Measurements from ENCODE around the gene NKD1. TPM values are rescaled to one million over a fixed set of nuclear protein-coding genes. Genes with fewer than 3 reads are reported as not detected.

Gene NKD1
- total and polyA plus RNA-seq, 2 of the 8 experiments (the other 6 are each of a cell fraction or from before 2014, with no cell fraction given) = 0.70 to 4.5 TPM

DNA sequence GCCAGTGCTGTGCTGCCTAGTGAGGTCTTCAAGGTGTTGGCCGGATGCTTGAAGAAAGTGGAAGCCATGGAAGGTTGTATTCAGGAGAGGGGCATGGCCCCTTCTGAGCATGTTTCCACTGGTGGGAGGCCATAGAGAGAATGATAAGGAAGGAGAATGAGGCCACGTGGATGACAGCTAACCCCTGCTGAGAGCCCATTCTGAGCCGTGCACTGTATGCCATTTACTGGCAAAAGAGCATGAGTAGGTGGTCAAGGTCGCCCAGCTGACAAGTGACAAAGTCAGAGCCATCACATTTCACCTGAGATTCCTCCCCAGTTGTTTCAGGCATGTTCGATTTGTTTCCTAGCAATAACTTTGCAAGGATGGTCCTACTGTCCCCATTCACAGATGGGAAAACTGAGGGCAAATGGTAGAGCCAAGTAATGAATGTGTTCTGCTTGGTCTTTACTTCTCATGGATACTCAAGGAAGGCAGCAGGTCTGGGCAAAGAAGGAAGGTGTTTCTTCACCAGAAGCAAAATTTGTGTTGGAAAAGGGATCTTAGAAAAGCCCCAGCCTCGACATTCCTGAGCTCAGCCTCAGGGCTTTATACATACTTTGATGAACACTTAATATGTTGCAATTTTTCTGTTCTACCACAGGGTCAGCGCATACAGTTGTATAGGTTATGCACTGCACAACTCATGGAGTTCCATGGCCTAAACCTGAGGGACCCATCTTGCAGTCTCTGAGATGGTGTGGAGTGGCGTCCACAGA, 10.5 kb upstream of the NKD1 start:
- no peaks in the 10 kb centered on the region for H3K79me1 ChIP-seq (ENCODE audit: low read depth, low read length)
- TF ChIP-seq KDM4A (IDR thresholded peaks at IDR 0.05; ENCODE audit: low read depth, low read length, severe bottlenecking) = no peak
- no peak for TF ChIP-seq TAF1 (IDR thresholded peaks at IDR 0.05; ENCODE audit: low read depth, low read length)
- TF ChIP-seq CTBP2 (IDR thresholded peaks at IDR 0.05; ENCODE audit: borderline replicate concordance, insufficient read depth, insufficient read length, low read length) = no peak
- H3K36me3 ChIP-seq (ENCODE audit: control insufficient read depth in 2 of 4, insufficient read depth in 4 of 4, low read length in 3 of 4) = no peaks in the 10 kb centered on the region
- no peaks in the 10 kb centered on the region; a peak in 1 of 7 replicates for H3K27me3 ChIP-seq (replicated peaks in 1 of 4; ENCODE audit: control insufficient read depth in 3 of 4, extremely low read depth in 1 of 4, insufficient read depth in 3 of 4, low read length in 3 of 4)
- no peak overlapping the region for H4K5ac ChIP-seq (ENCODE audit: insufficient read length, low read depth, low read length)
- no peaks in the 10 kb centered on the region; a peak in 1 of 4 replicates for H3K9me3 ChIP-seq (ENCODE audit: insufficient read depth in 2 of 2, low read depth in 1 of 2, low read length in 1 of 2)
- no peaks in the 10 kb centered on the region for H3K79me2 ChIP-seq (ENCODE audit: control insufficient read depth in 1 of 2, insufficient read depth in 2 of 2, low read length in 2 of 2)
- H2BK120ac ChIP-seq (replicated peaks; ENCODE audit: low read depth, low read length) = no peak overlapping the region
- no peaks in the 10 kb centered on the region for H3K23me2 ChIP-seq (ENCODE audit: low read depth, low read length)
- H3K18ac ChIP-seq (ENCODE audit: extremely low read depth, low read length) = no peak overlapping the region
- H3K56ac ChIP-seq (replicated peaks; ENCODE audit: insufficient read length, low read depth, low read length) = no peak overlapping the region
- 82% methylated on average over 8 of the region's 8 CpGs; no CpG with 5 or more reads in 1 of the 2 experiments for WGBS, 2 experiments (ENCODE audit: extremely low coverage in 1 of 2, insufficient coverage in 1 of 2, insufficient read length in 1 of 2, insufficient replicate concordance in 2 of 2, low coverage in 1 of 2, low lambda C conversion rate in 2 of 2, missing lambda C conversion rate in 1 of 2)
- no peak overlapping the region for H3K14ac ChIP-seq (ENCODE audit: insufficient read length)
- no peak overlapping the region for H2AFZ ChIP-seq (ENCODE audit: low read length)
- H3K4ac ChIP-seq (replicated peaks; ENCODE audit: insufficient read length, low read depth, low read length) = no peak overlapping the region
- no peak overlapping the region for H2BK20ac ChIP-seq (ENCODE audit: low read length)
- H3K4me2 ChIP-seq (ENCODE audit: insufficient read depth in 1 of 2, low read depth in 2 of 2, low read length in 2 of 2) = no peak overlapping the region
- H2BK12ac ChIP-seq (ENCODE audit: low read depth, low read length) = no peak overlapping the region
- no peak for FAIRE-seq
- POLR2A ChIA-PET (ENCODE audit: partially characterized antibody) = no interaction called here
- peaks cover 0 to 7% (median 2%) of the 10 kb centered on the region in 4 experiments; a peak in 4 of 7 replicates for H3K4me1 ChIP-seq (replicated peaks in 1 of 4; ENCODE audit: control insufficient read depth in 3 of 4, insufficient read depth in 4 of 4, low read length in 3 of 4)
- no peak overlapping the region for H2BK5ac ChIP-seq (ENCODE audit: low read depth, low read length)
- H3K9ac ChIP-seq (replicated peaks in 1 of 4; ENCODE audit: extremely low read depth in 1 of 4, low read depth in 3 of 4, low read length in 3 of 4) = no peak overlapping the region; a peak in 1 of 7 replicates
- no peak overlapping the region for H2BK15ac ChIP-seq (ENCODE audit: low read length)
- H2AK5ac ChIP-seq (ENCODE audit: low read depth, low read length) = no peak overlapping the region
- H3K27ac ChIP-seq (ENCODE audit: low read depth, low read length) = no peak overlapping the region
- H3K23ac ChIP-seq (ENCODE audit: insufficient read length) = no peak overlapping the region
- no peak overlapping the region for H3K4me3 ChIP-seq (ENCODE audit: extremely low read depth in 1 of 4, insufficient read depth in 2 of 4, low read depth in 3 of 4, low read length in 4 of 4)
- peak overlapping the region; percentile 31; the same call in 1 of the 2 replicates for H4K8ac ChIP-seq (ENCODE audit: extremely low read depth, insufficient read depth, low read length)
- DNase-seq (ENCODE audit: low read depth in 1 of 2, low spot score in 2 of 2) = no peak
- H4K91ac ChIP-seq (replicated peaks; ENCODE audit: insufficient read length, low read length) = no peak overlapping the region
- no peaks in the 10 kb centered on the region for H4K20me1 ChIP-seq (replicated peaks in 1 of 2; ENCODE audit: control insufficient read depth in 1 of 2, insufficient read depth in 2 of 2, low read length in 2 of 2)
- CTCF ChIA-PET (ENCODE audit: partially characterized antibody) = interaction anchor here (0.5 to 2.4 kb wide), 3 partner anchors 21 to 176 kb away, joined by 3 to 10 read pairs (median 3); no protein-coding TSS in a partner anchor

Data from H1 (cell line).